Measurements from ENCODE around the gene TJP3.

DNA sequence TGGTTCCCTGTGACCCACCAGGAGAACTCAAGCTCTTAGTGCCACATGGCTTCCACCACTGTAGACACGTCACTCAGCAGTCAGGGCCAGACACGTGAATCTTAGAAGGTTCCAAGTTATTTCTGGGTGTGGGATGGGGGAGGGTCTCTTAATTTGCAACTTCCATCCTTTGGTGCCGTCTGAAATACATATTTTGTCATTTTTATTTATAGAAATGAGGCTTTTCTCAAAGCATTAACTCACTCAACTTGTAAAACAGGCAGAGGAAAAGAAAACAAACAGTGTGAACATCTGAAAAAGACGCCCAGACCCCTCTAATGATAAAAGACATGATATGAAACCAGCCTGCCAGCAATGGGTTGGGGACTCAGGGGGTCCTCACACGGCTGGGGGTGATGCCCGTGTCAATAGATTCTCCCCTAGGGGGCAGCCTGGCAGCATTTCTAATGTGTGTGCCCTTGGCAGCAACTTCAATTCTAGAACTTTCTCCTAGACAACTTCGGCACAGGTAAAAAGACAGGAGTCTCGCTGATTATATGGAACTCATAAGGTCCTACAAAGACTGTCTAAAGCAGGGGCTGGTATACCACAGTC, 23.3 kb upstream of the TJP3 start:
- TF ChIP-seq SMAD1 (IDR thresholded peaks at IDR 0.05; ENCODE audit: low read depth, partially characterized antibody) (no peak), GABPA (IDR thresholded peaks at IDR 0.05; ENCODE audit: low read depth) (no peak), DPF2 (IDR thresholded peaks at IDR 0.05) (no peak), POLR2A (IDR thresholded peaks at IDR 0.05; ENCODE audit: low read depth, low read length) (no peak)
- TF ChIP-seq, protein P1, sequence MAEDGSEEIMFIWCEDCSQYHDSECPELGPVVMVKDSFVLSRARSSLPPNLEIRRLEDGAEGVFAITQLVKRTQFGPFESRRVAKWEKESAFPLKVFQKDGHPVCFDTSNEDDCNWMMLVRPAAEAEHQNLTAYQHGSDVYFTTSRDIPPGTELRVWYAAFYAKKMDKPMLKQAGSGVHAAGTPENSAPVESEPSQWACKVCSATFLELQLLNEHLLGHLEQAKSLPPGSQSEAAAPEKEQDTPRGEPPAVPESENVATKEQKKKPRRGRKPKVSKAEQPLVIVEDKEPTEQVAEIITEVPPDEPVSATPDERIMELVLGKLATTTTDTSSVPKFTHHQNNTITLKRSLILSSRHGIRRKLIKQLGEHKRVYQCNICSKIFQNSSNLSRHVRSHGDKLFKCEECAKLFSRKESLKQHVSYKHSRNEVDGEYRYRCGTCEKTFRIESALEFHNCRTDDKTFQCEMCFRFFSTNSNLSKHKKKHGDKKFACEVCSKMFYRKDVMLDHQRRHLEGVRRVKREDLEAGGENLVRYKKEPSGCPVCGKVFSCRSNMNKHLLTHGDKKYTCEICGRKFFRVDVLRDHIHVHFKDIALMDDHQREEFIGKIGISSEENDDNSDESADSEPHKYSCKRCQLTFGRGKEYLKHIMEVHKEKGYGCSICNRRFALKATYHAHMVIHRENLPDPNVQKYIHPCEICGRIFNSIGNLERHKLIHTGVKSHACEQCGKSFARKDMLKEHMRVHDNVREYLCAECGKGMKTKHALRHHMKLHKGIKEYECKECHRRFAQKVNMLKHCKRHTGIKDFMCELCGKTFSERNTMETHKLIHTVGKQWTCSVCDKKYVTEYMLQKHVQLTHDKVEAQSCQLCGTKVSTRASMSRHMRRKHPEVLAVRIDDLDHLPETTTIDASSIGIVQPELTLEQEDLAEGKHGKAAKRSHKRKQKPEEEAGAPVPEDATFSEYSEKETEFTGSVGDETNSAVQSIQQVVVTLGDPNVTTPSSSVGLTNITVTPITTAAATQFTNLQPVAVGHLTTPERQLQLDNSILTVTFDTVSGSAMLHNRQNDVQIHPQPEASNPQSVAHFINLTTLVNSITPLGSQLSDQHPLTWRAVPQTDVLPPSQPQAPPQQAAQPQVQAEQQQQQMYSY (CRISPR knock-in tag; IDR thresholded peaks at IDR 0.05) = no peak

Measured in GM12878 (cell line).